ENCODE data around the gene ABHD16A. TPM values are rescaled to one million over a fixed set of nuclear protein-coding genes. Genes with fewer than 3 reads are reported as not detected.
A peak's percentile ranks its signal among the peaks of the same experiment; 100 is the strongest.

Gene ABHD16A
- polyA plus RNA-seq, 3 donors from 2014 or later = 43.6 to 53.7 (median 47.0) TPM

- Mint-ChIP-seq H3K9me3 (no peaks in the 10 kb centered on the region), H3K4me1 (peaks cover 65 to 72% of the 10 kb centered on the region in 2 donors), H3K4me3 (peak overlapping the region; percentile 10 to 87 (median 48)), H3K36me3 (peaks cover 4 to 8% (median 5%) of the 10 kb centered on the region in 3 donors), H3K27ac (peak overlapping the region; percentile 45 to 83 (median 74)), H3K27me3 (ENCODE audit: low read depth in 3 of 3) (peaks cover 0 to 4% (median 0%) of the 10 kb centered on the region in 3 donors)
- no peak for DNase-seq
Measured at GRCh38 chr6:31658158-31658688, 44.9 kb downstream of the ABHD16A start.

DNA sequence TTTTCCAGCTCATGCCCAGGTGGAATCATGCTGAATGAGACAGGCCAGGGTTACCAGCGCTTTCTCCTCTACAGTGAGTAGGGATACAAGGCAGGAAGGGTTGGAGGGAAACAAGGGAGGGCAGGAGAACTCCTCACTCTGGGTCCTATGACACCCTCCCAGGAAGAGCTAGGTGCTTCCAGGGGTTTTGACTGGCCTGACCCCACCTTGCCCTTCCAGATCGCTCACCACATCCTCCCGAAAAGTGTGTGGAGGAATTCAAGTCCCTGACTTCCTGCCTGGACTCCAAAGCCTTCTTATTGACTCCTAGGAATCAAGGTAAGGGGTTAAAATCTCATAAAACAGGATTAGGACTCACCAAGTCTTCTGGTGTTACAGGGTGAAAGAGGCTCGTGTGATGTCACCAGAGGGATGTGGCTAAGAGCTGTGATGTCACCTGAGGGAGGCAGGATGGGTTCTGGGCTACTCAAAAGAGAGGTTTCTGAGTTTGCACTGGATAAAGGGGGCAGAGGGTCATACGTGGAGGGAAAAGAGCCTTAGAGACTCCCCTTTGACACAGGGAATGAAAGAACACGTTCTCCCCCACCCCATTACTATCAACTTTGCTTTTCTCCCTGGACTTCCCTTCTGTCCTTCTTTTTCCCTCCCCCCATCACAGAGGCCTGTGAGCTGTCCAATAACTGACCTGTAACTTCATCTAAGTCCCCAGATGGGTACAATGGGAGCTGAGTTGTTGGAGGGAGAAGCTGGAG lies 45.5 kb downstream of the ABHD16A start:
- Mint-ChIP-seq H3K4me1 (peaks cover 66 to 76% of the 10 kb centered on the region in 2 donors), H3K27ac (peak overlapping the region; percentile 70 to 84 (median 80)), H3K4me3 (peak overlapping the region; percentile 42 to 87 (median 59)), H3K36me3 (peaks cover 4 to 8% (median 5%) of the 10 kb centered on the region in 3 donors), H3K9me3 (no peaks in the 10 kb centered on the region), H3K27me3 (ENCODE audit: low read depth in 3 of 3) (peaks cover 3 to 7% (median 5%) of the 10 kb centered on the region in 3 donors)
- DNase-seq = peak in 1 of 3 donors; percentile 11

DNA sequence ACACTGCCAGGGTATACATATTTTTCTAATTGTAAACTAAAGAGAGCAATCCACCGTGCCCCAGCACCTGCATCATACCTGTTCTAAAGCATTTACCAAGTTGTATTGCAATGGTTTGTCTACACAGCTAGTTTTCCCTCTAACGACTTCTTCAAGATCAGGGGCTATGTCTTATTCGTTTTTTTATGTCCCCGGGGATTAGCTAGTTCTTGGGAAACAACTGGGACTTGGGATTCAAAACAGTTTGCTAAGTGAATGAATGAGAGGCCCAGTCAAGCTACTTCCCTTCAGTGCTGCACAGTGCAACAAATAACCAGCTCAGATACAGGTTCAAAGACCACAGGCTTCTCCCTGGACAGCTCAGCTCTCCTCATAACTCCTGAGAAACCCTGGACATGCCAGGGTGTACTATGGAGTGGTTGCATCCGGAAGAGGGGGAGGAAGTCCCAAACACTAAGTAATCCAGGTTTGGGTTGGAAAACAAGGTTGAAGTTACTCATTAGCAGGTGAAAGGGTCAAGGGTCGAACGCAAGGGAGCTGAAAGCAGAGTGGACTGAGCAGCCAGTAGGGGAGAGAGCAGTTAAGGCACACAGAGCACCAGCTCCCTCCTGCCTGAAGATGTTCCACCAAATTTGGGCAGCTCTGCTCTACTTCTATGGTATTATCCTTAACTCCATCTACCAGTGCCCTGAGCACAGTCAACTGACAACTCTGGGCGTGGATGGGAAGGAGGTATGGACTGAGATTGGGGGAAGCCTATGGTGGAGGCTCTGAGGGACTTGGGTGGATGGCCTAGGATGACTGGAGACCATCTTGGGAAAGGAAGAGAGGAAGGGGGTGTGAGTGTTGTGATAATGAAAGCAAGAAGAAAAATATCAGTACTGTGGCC lies 47.5 kb downstream of the ABHD16A start, which contains the start of gene APOM:
TSS of gene APOM (plus strand) at position 546 of the 889 bp plus-strand sequence. CDS start at position 619, 73 bp downstream.
- peak within 1 kb of the TSS; percentile 23 to 88 (median 57) for H3K27ac Mint-ChIP-seq
- H3K27me3 Mint-ChIP-seq (ENCODE audit: low read depth in 3 of 3) = peaks cover 16 to 22% (median 16%) of the 10 kb centered on the region in 3 donors
- no peak for DNase-seq
- no peaks in the 10 kb centered on the region for H3K9me3 Mint-ChIP-seq
- H3K4me3 Mint-ChIP-seq = peak within 1 kb of the TSS in 1 of 5 donors; percentile 35
- H3K36me3 Mint-ChIP-seq = peaks cover 4 to 10% (median 5%) of the 10 kb centered on the region in 3 donors
- H3K4me1 Mint-ChIP-seq = peaks cover 70 to 83% of the 10 kb centered on the region in 2 donors

- Mint-ChIP-seq H3K4me3 (peak overlapping the region in 2 of 5 donors; percentile 35 to 38), H3K27ac (peak overlapping the region in 3 of 6 donors; percentile 4 to 71 (median 43))
Measured at GRCh38 chr6:31654574-31655348, 48.4 kb downstream of the ABHD16A start.

DNA sequence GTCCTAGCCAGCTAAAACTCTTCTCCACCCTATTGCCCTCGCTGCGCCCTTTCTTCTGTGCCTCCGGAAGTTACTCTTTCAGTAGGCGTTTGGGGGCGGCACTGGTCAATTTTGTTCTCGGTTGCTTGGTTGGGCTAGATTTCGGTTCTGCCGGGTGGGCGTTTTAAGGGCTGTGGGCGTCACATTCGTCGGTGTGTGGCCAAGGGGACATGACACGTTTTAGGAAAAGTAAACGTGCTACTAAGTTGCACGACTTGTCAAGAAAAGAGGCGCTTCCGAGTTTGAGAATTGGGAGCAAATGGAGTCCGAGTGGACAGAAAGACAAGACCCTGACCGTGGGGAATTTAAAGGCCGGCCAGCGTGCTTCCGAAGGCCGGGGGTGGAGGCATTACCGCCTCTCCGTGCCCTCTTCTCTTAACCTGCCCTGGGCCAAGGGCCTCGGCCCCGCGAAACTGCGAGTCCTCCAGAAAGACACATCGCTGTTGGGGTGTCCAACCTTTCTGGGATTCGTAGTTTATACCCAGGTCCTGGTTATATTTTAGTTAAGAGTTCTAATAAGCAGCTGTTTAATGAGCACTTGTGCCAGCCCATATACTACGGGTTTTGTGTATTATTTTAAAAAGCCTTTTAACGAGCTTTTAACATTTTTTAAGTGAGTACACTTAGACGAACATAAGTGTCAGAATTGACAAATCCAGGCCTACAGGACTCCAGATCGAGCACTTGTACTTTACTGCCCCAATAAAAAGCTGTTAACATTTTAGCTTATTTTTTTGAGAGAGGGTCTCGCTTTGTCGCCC lies 50.0 kb downstream of the ABHD16A start:
- H3K27ac Mint-ChIP-seq = peak overlapping the region; percentile 98 to 100 (median 100)
- peaks cover 4 to 19% (median 11%) of the 10 kb centered on the region in 3 donors for H3K36me3 Mint-ChIP-seq
- H3K4me3 Mint-ChIP-seq = peak overlapping the region; percentile 95 to 99 (median 95)
- peak; percentile 93 to 96 (median 95) for DNase-seq
- peaks cover 16 to 24% (median 16%) of the 10 kb centered on the region in 3 donors for H3K27me3 Mint-ChIP-seq (ENCODE audit: low read depth in 3 of 3)
- peaks cover 58 to 77% of the 10 kb centered on the region in 2 donors for H3K4me1 Mint-ChIP-seq
- H3K9me3 Mint-ChIP-seq = no peaks in the 10 kb centered on the region

More at GRCh38 chr6:31654574-31655348, 48.4 kb downstream of the ABHD16A start:
- peaks cover 16 to 22% (median 16%) of the 10 kb centered on the region in 3 donors for H3K27me3 Mint-ChIP-seq (ENCODE audit: low read depth in 3 of 3)
- H3K9me3 Mint-ChIP-seq = no peaks in the 10 kb centered on the region
- peaks cover 68 to 86% of the 10 kb centered on the region in 2 donors for H3K4me1 Mint-ChIP-seq
- H3K36me3 Mint-ChIP-seq = peaks cover 4 to 10% (median 5%) of the 10 kb centered on the region in 3 donors
- DNase-seq = no peak

- Mint-ChIP-seq H3K9me3 (no peaks in the 10 kb centered on the region), H3K27ac (peak overlapping the region; percentile 98 to 100 (median 100)), H3K36me3 (peaks cover 8 to 25% (median 11%) of the 10 kb centered on the region in 3 donors), H3K4me1 (peaks cover 49 to 63% of the 10 kb centered on the region in 2 donors), H3K27me3 (ENCODE audit: low read depth in 3 of 3) (peaks cover 16 to 24% (median 16%) of the 10 kb centered on the region in 3 donors), H3K4me3 (peak overlapping the region; percentile 95 to 99 (median 95))
- no peak for DNase-seq
Measured at GRCh38 chr6:31651602-31652191, 51.4 kb downstream of the ABHD16A start.

DNA sequence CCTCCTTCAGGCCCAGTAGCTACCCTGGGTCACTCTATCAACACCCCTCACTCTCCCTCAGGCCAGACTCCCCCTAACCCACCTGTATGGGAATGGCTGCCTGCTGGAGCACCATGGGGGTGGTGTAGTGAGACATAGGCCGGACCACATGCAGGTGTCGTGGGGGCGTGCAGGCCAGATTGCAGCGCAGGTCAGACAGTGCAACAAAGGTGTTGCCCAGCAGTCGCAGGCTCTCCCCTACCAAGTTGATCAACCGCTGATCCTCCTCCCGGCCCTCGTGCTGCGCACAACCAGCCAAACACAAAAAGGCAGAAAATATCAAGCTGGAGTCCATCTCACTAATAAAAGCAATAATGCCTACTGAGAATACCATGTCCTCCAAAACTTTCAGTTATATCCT lies 57.8 kb downstream of the ABHD16A start:
- peak overlapping the region in 3 of 6 donors; percentile 61 to 74 (median 69) for H3K27ac Mint-ChIP-seq
- DNase-seq = no peak
- peaks cover 11 to 57% (median 19%) of the 10 kb centered on the region in 3 donors for H3K36me3 Mint-ChIP-seq
- no peak overlapping the region for H3K4me3 Mint-ChIP-seq
- H3K9me3 Mint-ChIP-seq = no peaks in the 10 kb centered on the region
- peaks cover 10 to 19% of the 10 kb centered on the region in 2 donors for H3K4me1 Mint-ChIP-seq
- H3K27me3 Mint-ChIP-seq (ENCODE audit: low read depth in 3 of 3) = peaks cover 0 to 5% (median 0%) of the 10 kb centered on the region in 3 donors

DNA sequence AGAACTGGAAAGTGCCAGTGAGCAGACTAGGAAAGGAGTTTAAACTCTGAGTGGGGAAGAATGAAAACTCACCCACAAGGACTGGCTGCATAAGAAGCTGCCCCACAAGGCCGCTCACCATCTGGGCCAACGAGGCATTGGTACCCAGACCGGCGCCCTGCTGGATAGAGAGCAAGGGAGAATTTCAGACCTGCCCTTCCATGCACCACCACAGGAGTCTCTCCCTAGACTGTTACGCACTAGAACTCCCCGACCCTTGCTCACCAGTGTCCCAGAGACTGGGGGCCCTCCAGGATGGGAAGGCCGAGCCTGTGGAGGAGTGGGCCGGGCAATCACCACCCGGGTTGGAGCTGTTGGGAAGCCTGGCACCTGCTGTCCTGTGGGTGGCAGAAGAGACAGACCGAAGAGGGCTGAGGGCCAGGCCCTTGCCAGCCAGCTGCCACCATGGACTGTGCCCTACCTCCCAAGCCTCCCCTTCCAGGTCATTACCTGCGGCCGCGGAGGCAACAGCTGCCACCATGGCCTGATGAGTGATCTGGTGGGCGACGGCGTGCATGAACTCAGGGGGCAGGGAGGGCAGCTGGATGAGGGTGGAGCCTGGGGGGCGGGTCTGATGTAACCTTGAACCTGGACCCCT lies 59.2 kb downstream of the ABHD16A start:
- DNase-seq = no peak
- Mint-ChIP-seq H3K27me3 (ENCODE audit: low read depth in 3 of 3) (peaks cover 0 to 5% (median 0%) of the 10 kb centered on the region in 3 donors), H3K4me1 (peaks cover 0 to 7% of the 10 kb centered on the region in 2 donors), H3K36me3 (peaks cover 11 to 56% (median 14%) of the 10 kb centered on the region in 3 donors), H3K4me3 (no peak overlapping the region), H3K27ac (no peak overlapping the region), H3K9me3 (no peaks in the 10 kb centered on the region)

DNA sequence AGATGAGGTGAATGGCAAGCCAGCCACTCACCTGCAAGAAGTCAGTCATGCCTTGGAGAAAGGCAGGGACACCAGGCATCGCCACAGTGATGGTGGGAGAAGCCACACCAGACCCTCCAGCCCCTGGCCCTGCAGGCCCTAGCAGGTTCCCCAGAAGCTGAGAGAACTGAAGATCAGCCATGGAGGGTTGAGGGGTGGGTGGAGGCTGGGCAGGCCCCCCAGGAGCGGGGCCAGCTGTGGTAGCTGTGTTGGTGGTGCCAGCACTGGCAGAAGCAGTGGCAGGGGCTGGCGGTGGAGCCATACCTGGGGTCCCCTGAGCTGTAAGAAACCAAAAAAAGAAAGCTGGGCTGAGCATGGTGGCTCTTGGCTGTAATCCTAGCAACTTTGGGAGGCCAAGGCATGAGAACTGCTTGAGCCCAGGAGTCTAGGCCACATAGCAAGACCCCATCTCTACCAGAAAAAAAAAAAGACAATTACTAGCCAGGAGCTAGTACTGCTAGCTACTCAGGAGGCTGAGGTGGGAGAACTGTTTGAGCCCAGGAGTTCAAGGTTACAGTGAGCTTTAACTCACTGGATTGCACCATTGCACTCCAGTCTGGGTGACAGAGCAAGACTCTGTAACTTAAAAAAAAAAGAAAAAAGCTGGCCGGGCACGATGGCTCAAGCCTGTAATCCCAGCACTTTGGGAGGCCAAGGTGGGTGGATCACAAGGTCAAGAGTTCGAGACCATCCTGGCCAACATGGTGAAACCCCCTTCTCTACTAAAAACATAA lies 60.1 kb downstream of the ABHD16A start:
- peaks cover 11 to 51% (median 14%) of the 10 kb centered on the region in 3 donors for H3K36me3 Mint-ChIP-seq
- no peaks in the 10 kb centered on the region for H3K9me3 Mint-ChIP-seq
- H3K27ac Mint-ChIP-seq = no peak overlapping the region
- H3K4me1 Mint-ChIP-seq = peaks cover 0 to 7% of the 10 kb centered on the region in 2 donors
- peaks cover 0 to 3% (median 0%) of the 10 kb centered on the region in 3 donors for H3K27me3 Mint-ChIP-seq (ENCODE audit: low read depth in 3 of 3)
- no peak overlapping the region for H3K4me3 Mint-ChIP-seq
- no peak for DNase-seq

GRCh38 chr6:31641370-31641769 lies 61.8 kb downstream of the ABHD16A start:
- no peaks in the 10 kb centered on the region for H3K9me3 Mint-ChIP-seq
- no peak overlapping the region for H3K27ac Mint-ChIP-seq
- peaks cover 0 to 7% of the 10 kb centered on the region in 2 donors for H3K4me1 Mint-ChIP-seq
- DNase-seq = no peak
- H3K27me3 Mint-ChIP-seq (ENCODE audit: low read depth in 3 of 3) = peaks cover 0 to 5% (median 0%) of the 10 kb centered on the region in 3 donors
- no peak overlapping the region for H3K4me3 Mint-ChIP-seq
- H3K36me3 Mint-ChIP-seq = peaks cover 7 to 44% (median 14%) of the 10 kb centered on the region in 3 donors

DNA sequence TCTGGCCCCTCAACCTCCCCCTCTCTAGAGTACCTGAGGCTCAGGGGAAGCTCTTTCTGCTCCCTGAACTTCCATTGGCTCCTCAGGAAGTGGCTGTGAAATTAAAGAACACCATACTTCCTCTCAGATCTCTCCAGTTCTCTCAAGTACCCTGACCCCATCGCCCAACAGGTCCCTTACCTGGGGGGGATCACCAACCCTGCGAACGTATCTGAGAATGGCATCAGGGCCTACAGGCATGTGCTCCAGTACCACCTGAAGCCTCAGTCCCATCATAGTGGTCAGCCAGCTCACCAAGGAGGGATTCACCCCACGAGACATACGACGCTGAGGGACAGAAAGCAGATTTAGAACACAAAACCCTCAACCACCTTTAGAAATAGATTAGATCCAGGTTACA lies 62.5 kb downstream of the ABHD16A start:
- Mint-ChIP-seq H3K36me3 (peaks cover 8 to 44% (median 15%) of the 10 kb centered on the region in 3 donors), H3K4me1 (peaks cover 0 to 5% of the 10 kb centered on the region in 2 donors), H3K27ac (no peak overlapping the region), H3K4me3 (no peak overlapping the region), H3K27me3 (ENCODE audit: low read depth in 3 of 3) (peaks cover 0 to 6% (median under 1%) of the 10 kb centered on the region in 3 donors), H3K9me3 (no peaks in the 10 kb centered on the region)
- DNase-seq = no peak
